NCI-H1694 treated with DMSO at 0.1 percent for 48 hours (cell line): Measurements from ENCODE around the gene RFX1.
"Not testable (repeated sequence)": the region's sequence is repeated elsewhere in the genome, so short reads cannot be mapped to it uniquely, and the experiment has no call there.

Experiments
- DNase-seq: peaks from one replicate; lab custom pipeline; 2025; lab: John Stamatoyannopoulos, UW

The RFX1 gene

GRCh38 chr19:13934785-13935109, 71.4 kb downstream of the RFX1 start:
- DNase-seq, result no peak

GRCh38 chr19:13932911-13933393, 73.2 kb downstream of the RFX1 start:
- no peak for DNase-seq

- DNase-seq, result no peak
These were observed 73.9 kb downstream of the RFX1 start for GRCh38 chr19:13932149-13932637.

GRCh38 chr19:13931391-13932148, 74.5 kb downstream of the RFX1 start:
- DNase-seq, result no peak

GRCh38 chr19:13930402-13930801, 75.7 kb downstream of the RFX1 start:
- no peak for DNase-seq

DNA sequence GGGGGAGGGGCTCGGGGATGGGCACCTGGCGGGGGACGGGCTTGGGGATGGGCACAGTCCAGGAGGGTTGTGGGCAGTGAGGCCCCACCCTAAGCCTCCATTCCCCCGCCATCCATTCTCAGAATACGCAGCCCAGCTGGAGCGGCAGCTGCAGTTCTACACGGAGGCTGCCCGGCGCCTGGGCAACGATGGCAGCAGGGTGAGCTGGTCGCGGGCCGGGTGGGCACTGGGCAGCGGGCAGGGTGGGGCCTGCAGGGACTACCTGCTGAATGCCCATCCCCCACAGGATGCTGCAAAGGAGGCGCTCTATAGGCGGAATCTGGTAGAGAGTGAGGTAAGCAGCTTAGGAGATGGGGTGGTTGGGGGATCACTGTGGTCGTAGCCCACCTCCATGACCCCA, 76.2 kb downstream of the RFX1 start:
- DNase-seq, result no peak

GRCh38 chr19:13929340-13929739, 76.8 kb downstream of the RFX1 start:
- DNase-seq, result no peak

- DNase-seq, result no peak
These were observed 79.4 kb downstream of the RFX1 start for GRCh38 chr19:13926715-13927114.

- no peak for DNase-seq
These were observed 80.1 kb downstream of the RFX1 start for GRCh38 chr19:13926010-13926409.

DNA sequence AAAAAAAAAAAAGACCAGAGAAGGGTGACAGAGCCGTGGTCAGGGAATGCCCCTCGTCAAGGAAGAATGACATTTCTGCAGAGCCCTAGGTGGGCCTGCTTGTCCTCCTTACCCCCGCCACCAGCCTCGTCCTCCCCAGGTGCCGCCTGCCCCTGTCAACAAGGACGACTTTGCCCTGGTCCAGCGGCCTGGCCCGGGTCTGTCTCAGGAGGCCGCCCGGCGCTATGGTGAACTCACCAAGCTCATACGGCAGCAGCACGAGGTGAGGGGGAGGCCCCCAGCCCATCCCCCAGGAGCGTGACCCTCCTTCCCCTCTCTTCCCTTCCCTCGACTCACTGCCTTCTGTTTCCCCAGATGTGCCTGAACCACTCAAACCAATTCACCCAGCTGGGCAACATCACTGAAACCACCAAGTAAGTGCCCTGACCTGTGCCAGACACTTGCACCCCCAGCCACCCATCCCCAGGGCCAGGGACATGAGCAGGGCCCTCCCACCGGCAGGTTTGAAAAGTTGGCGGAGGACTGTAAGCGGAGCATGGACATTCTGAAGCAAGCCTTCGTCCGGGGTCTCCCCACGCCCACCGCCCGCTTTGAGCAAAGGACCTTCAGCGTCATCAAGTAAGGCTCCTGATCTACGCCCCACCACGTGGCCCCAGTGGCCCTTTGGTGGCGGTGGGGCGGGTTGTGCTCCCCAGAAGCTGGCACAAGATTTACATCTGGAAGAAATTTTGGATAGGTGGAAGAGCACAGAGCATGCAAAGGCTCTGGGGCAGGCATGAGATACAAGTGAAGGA, 82.7 kb downstream of the RFX1 start:
- DNase-seq, result no peak

DNA sequence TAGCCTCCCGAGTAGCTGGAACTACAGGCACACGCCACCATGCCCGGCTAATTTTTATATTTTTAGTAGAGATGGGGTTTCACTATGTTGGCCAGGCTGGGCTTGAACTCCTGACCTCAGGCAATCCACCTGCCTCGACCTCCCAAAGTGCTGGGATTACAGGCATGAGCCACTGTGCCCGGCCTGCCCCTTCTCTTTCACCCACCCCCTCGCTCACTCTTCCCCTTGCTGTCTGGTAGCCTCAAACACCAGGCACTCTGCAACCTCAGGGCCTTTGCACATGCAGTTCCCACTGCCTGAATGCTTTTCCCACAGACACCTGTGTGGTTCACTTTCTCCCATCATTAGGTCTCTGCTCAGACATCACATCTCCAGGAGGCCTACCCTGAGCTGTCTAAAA, 84.0 kb downstream of the RFX1 start:
- not testable (repeated sequence) for DNase-seq

- peak; percentile 18 for DNase-seq
These were observed 85.0 kb downstream of the RFX1 start for GRCh38 chr19:13920940-13921747.

DNA sequence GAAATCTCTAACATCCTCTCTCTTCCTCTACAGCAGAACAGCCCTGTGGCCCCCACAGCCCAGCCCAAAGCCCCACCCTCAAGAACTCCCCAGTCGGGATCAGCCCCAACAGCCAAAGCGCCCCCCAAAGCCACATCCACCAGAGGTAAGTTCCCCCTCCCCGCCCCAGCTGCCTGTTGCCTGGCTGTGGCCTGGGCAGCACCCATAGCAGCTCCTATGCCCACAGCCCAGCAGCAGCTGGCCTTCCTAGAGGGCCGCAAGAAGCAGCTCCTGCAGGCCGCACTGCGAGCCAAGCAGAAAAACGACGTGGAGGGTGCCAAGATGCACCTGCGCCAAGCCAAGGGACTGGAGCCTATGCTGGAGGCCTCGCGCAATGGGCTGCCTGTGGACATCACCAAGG, 85.6 kb downstream of the RFX1 start:
- DNase-seq, result no peak

DNA sequence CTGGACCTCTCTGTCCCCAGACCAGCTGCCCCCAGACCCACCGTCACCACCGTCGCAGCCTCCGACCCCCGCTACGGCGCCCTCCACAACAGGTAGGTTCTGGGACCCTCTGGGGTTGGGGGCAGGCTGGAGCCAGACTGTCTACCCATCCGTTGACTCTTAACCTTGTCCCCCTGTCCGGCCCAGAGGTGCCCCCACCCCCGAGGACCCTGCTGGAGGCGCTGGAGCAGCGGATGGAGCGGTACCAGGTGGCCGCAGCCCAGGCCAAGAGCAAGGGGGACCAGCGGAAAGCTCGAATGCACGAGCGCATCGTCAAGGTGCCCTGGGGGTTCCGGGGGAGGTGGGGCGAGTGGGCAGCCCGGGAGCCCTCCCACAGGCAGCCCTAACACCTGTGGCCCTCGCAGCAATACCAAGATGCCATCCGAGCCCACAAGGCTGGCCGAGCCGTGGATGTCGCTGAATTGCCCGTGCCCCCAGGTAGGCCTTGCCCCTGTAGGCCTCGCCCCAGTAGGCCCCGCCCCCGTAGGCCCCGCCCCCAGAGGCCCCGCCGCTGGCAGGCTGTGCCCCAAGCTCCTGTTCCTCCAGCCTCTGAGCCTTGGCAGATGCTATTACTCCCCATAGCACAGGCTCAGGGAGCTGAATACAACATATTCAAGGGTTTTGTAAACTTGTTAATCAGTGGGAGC, 87.3 kb downstream of the RFX1 start:
- no peak for DNase-seq

- no peak for DNase-seq
These were observed 88.2 kb downstream of the RFX1 start for GRCh38 chr19:13917888-13918406.

DNA sequence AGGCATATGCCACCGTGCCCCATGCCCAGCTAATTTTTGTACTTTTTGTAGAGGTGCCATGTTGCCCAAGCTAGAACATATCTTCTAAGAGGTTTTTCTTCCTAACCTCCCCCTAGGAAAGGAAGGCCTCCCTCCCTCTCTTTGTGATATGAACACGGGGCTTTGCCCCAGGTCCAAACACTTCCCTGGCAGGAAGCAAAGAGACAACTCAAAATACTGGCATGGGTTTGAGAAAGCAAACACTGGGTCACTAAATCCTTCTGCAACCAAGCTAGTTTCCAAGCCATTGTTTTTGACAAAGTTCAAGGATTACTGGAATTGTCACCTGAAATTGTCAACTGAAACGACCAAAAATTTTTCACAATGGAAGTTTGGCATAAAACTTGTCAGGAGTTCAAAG, 91.3 kb downstream of the RFX1 start:
- DNase-seq, result no peak

GRCh38 chr19:13913352-13913751, 92.8 kb downstream of the RFX1 start:
- no peak for DNase-seq
